ENCODE measurements around the gene MRPL12. TPM values are rescaled to one million over a fixed set of nuclear protein-coding genes. Genes with fewer than 3 reads are reported as not detected.

The MRPL12 gene
- total RNA-seq, 1 donor from 2014 or later, result 60.7 TPM

GRCh38 chr17:81715107-81715871, 12.1 kb downstream of the MRPL12 start:
- no peak for DNase-seq (ENCODE audit: low spot score)

GRCh38 chr17:81715872-81716673, 12.9 kb downstream of the MRPL12 start:
- no peak for DNase-seq (ENCODE audit: low spot score)

GRCh38 chr17:81716674-81716996, 13.5 kb downstream of the MRPL12 start:
- no peak for DNase-seq (ENCODE audit: low spot score)

GRCh38 chr17:81717049-81717765, 14.0 kb downstream of the MRPL12 start:
- DNase-seq (ENCODE audit: low spot score), result no peak

- no peak for DNase-seq (ENCODE audit: low spot score)
These were observed 14.6 kb downstream of the MRPL12 start for GRCh38 chr17:81717766-81718089.

GRCh38 chr17:81719410-81720266, 16.5 kb downstream of the MRPL12 start:
- no peak for DNase-seq (ENCODE audit: low spot score)

GRCh38 chr17:81720267-81721071, 17.3 kb downstream of the MRPL12 start:
- DNase-seq (ENCODE audit: low spot score), result no peak

- DNase-seq (ENCODE audit: low spot score), result no peak
These were observed 19.3 kb downstream of the MRPL12 start for GRCh38 chr17:81722184-81723120.

GRCh38 chr17:81723651-81724209, 20.6 kb downstream of the MRPL12 start:
- DNase-seq (ENCODE audit: low spot score), result no peak

GRCh38 chr17:81725439-81725838, 22.3 kb downstream of the MRPL12 start:
- no peak for DNase-seq (ENCODE audit: low spot score)

- no peak for DNase-seq (ENCODE audit: low spot score)
These were observed 22.8 kb downstream of the MRPL12 start for GRCh38 chr17:81726004-81726403.

GRCh38 chr17:81727324-81728031, 24.3 kb downstream of the MRPL12 start:
- no peak for DNase-seq (ENCODE audit: low spot score)

- peak; percentile 93 for DNase-seq (ENCODE audit: low spot score)
These were observed 30.6 kb downstream of the MRPL12 start for GRCh38 chr17:81733507-81734404.

GRCh38 chr17:81734405-81735263, 31.5 kb downstream of the MRPL12 start:
- DNase-seq (ENCODE audit: low spot score), result no peak

GRCh38 chr17:81735264-81736102, 32.3 kb downstream of the MRPL12 start:
- DNase-seq (ENCODE audit: low spot score), result no peak

Data from mesenteric fat pad (tissue), 1 donor.